Frontal cortex (tissue), 4 donors: Measurements from ENCODE around the gene PLCG1. TPM values are rescaled to one million over a fixed set of nuclear protein-coding genes. Genes with fewer than 3 reads are reported as not detected.
A peak's percentile ranks its signal among the peaks of the same experiment; 100 is the strongest.

Experiments used
- DNase-seq, 2 donors: peaks; one replicate each; pipeline ENCODE4 v3.0.0; 2012; ENCODE audit warnings: low spot score in 2 of 2
- FAIRE-seq: peaks from 2 replicates; lab custom pipeline; 2012; peaks lifted over from hg19 to GRCh38; lab: Jason Lieb, UNC
- total RNA-seq: library from RNA; depleted of rRNA; stranded (reverse); fragments of >200 nt; gene quantifications from one replicate; pipeline ENCODE4 v1.2.3, GENCODE V29; 2014
- donor health status: control.
- donor health status: control.
- donor health status: control.

The PLCG1 gene
- total RNA-seq, 1 donor from 2014 or later, result 91.3 TPM

GRCh38 chr20:41162396-41162795 is 25.1 kb downstream of the PLCG1 start:
- DNase-seq (no peak), FAIRE-seq (no peak)

DNA sequence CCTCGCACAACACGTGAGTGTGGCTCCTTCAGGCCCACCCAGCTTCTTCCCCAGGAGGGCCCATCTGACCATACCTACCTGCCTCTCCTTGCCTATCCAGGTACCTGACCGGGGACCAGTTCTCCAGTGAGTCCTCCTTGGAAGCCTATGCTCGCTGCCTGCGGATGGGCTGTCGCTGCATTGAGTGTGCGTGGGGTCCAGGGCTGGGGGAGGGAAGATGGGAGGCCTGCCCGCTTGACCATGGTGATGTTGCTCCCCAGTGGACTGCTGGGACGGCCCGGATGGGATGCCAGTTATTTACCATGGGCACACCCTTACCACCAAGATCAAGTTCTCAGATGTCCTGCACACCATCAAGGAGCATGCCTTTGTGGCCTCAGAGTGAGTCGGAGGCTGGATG is 26.5 kb downstream of the PLCG1 start:
- DNase-seq, result no peak
- no peak for FAIRE-seq

DNA sequence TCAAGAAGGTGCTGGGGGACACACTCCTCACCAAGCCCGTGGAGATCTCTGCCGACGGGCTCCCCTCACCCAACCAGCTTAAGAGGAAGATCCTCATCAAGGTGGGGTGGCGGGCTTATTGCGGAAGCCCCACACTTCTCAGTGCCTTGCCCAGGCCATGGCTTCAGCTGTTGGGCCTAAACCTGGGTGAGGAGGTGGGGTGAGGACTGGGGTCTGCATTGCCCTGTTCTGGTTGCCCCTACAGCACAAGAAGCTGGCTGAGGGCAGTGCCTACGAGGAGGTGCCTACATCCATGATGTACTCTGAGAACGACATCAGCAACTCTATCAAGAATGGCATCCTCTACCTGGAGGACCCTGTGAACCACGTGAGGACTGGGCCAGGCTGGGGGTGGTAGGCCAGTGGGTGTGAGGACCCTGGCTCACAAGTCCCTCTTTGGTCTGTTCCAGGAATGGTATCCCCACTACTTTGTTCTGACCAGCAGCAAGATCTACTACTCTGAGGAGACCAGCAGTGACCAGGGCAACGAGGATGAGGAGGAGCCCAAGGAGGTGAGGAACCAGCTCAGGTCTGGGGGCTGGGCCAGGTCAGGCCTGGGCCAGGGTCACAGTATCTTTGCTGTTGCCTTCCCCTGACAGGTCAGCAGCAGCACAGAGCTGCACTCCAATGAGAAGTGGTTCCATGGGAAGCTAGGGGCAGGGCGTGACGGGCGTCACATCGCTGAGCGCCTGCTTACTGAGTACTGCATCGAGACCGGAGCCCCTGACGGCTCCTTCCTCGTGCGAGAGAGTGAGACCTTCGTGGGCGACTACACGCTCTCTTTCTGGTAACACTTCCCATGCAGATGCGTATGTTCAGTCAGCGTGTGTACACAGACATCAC is 27.9 kb downstream of the PLCG1 start:
- FAIRE-seq, result no peak
- no peak for DNase-seq

GRCh38 chr20:41166201-41167117 is 29.1 kb downstream of the PLCG1 start:
- FAIRE-seq, result no peak

GRCh38 chr20:41167118-41167470 is 29.8 kb downstream of the PLCG1 start:
- FAIRE-seq (no peak), DNase-seq (no peak)

More at GRCh38 chr20:41166201-41167117, 29.1 kb downstream of the PLCG1 start:
- no peak for DNase-seq

DNA sequence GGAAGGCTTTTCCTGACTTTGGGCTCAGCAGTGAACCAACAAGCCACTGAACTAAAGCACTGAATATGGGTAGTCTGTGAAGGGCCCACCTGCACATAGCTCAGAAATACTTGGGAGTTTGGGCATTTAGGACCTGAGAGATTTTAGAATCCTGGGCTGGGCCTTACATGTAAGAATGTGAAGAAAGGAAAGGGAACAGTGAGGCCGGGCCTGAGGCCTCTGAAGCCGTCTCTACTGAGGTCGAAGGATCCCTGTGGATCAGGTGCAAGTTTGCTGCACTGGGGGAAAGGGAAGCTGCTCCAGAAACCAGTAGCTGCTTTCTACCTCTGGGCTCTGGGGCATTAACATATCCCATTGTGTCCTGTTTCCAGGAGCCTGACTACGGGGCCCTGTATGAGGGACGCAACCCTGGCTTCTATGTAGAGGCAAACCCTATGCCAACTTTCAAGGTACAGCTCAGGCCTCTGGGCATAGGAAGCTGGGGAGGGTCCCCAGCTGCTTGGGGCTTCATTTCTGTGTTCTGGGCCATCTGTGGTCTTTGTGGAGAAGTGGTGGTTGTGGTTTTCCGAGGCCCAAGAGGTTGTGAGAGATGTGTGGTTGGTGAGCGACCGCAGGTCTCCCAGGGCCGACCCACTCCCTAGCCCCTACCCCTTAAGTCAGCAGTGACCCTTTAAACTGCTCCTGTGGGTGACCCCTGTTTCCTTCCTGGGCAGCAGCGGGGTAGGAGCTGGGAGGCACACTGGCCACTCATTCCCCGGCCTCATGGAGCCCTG is 30.3 kb downstream of the PLCG1 start:
- DNase-seq (no peak), FAIRE-seq (no peak)

DNA sequence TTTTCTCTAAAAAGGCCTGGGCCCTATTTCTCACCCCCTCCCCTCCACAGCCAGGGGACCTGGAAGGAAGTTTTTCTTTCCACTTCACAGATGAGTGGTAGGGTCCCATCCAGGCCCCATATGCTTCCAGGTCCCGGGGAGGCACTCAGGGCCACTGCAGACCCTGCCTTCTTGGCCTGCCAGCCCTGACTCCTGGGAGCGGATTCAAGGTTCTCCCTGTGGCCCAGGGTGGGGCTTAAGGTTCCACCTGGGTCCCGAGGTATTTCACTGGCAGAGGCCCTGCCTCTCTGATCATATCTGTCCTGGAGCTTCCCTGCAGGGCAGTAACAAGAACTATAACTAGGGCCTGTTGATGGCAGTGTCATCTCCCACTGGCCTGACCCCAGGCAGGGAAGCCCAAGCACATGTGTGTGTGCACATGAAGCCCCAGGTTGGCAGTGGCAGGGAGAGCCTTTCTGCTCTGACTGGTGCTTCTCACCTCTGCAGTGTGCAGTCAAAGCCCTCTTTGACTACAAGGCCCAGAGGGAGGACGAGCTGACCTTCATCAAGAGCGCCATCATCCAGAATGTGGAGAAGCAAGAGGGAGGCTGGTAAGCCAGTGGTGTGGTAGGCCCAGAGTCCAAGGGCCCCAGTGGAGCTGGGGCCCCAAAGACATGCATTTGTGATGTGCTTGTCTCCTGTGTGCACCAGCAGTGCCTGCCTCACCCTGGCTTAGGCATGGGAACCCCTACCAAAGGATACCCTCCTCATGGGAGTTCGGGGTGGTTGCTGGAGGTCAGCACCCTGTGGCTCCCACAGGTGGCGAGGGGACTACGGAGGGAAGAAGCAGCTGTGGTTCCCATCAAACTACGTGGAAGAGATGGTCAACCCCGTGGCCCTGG is 31.2 kb downstream of the PLCG1 start:
- DNase-seq (no peak), FAIRE-seq (no peak)

DNA sequence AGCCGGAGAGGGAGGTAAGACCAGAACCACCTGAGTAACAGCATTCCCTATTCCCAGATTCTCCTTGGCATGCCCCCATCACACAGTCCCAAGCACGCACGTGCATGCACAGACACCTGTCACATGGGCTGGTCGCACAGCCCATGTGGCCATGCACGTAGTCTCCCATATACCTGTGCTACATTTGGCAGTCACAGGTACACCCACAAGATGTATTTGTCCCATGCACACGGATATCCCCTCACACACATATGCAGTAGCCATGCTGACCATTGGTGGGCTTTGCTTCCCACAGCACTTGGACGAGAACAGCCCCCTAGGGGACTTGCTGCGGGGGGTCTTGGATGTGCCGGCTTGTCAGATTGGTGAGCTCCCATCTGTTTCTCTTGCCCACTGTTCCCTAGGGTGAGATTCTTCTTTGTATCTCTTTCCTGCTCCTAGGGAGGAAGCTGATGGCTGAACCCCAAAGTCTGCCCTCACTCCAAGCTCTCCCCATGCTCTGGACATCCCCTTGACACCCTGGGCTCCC is 31.9 kb downstream of the PLCG1 start:
- FAIRE-seq, result no peak
- DNase-seq, result no peak

- no peak for FAIRE-seq
- no peak for DNase-seq
Observed at GRCh38 chr20:41169791-41170351, 32.5 kb downstream of the PLCG1 start.

DNA sequence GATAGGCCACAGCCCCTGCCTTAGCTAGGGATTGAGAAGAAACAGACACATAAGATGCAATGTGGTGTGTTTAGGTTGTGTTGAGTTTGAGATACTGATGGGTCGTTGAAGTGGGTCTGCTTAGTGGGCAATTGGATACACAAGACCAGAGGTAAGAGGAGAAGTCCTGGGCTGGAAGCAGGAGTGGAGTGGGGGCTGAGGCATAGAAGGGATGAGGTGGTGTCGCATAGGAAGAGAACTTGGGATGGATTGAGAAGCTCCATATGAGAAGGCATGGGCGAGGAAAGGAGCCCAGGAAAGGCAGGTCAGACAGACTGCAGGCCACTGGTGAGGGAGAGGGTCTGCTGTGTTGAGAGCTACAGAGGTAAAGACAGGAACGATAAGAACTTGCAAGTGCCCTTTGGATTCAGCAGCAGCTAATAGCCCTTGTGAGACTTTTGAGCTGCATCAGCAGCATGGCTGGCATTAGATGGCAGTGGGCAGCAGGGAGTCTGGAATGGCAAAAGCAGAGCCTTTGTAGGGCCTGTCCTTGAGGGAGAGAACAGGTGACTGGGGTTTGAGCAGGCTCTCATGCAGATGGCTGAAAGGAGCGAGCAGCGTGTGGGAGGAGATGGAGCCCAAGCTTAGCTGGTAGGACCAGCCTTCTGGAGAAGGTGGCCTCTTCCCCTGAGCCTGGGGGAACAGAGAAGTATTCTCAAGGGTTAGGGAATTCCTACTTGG is 33.2 kb downstream of the PLCG1 start:
- FAIRE-seq (no peak), DNase-seq (no peak)

GRCh38 chr20:41171736-41172295 is 34.5 kb downstream of the PLCG1 start:
- FAIRE-seq, result no peak
- DNase-seq, result no peak

DNA sequence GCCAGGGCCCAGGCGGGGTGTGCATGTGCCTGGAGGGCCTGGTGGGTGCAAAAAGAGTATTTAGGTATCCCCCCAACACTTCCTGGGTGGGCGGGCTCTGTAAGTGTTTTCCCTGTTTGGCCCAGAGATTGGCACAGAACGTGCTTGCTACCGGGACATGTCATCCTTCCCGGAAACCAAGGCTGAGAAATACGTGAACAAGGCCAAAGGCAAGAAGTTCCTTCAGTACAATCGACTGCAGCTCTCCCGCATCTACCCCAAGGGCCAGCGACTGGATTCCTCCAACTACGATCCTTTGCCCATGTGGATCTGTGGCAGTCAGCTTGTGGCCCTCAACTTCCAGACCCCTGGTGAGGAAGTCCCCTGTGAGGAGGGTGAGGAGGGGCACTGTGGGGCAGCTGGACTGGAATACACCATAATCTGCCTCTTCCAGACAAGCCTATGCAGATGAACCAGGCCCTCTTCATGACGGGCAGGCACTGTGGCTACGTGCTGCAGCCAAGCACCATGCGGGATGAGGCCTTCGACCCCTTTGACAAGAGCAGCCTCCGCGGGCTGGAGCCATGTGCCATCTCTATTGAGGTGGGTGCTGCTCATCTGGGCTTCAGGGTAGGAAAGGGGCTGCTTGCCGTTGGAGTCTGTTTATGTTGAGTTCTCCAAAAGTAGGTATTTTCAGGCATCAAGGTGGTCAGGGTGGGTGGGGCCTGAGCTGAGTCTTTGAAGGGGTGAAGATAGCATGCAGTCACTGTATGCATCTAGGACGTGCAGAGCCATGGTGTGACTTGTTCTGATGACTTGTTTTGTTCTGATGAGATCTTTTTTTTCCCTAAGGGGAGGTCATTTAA is 35.2 kb downstream of the PLCG1 start:
- DNase-seq (no peak), FAIRE-seq (no peak)

DNA sequence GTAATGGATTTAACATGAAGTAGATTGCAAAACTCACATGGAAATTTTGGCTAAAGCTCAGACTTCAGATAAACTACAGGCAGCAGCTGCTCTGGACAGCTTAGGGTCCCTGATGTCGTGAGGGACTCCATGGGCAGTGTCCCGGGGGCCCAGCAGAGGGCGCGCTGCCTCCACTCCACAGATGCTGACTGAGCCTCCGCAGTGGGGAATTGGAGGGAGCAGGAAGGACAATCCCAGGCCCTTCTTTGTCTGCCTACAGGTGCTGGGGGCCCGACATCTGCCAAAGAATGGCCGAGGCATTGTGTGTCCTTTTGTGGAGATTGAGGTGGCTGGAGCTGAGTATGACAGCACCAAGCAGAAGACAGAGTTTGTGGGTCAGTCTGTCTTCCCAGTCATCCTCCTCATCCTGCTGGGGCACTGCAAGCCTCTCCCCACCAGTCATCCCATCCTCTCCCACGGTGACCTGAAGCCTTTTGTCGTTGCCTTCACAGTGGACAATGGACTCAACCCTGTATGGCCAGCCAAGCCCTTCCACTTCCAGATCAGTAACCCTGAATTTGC is 35.9 kb downstream of the PLCG1 start:
- DNase-seq (peak; percentile 60 to 82), FAIRE-seq (no peak)

DNA sequence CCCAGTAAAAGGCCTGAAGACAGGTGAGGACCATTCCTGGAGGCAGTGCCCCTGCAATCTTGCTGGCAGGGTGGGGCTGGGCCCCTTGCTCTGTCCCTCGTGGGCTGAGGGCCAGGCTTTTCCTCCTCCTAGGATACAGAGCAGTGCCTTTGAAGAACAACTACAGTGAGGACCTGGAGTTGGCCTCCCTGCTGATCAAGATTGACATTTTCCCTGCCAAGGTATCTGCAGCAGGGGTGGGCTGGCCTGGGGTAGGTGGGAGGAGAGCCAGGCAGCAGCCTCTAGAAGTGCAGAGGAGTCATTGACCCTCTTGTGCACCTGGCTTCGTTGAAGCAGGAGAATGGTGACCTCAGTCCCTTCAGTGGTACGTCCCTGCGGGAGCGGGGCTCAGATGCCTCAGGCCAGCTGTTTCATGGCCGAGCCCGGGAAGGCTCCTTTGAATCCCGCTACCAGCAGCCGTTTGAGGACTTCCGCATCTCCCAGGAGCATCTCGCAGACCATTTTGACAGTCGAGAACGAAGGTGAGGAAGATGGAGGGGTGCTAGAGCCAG is 36.5 kb downstream of the PLCG1 start:
- no peak for FAIRE-seq
- no peak for DNase-seq

- DNase-seq, result no peak
- FAIRE-seq, result no peak
Observed at GRCh38 chr20:41174373-41174772, 37.0 kb downstream of the PLCG1 start.

- DNase-seq, result no peak
Observed at GRCh38 chr20:41174782-41175181, 37.4 kb downstream of the PLCG1 start.

More at GRCh38 chr20:41174782-41175181, 37.4 kb downstream of the PLCG1 start:
- no peak for FAIRE-seq
